ENCODE measurements around the gene NUCB1. TPM values are rescaled to one million over a fixed set of nuclear protein-coding genes. Genes with fewer than 3 reads are reported as not detected.

The NUCB1 gene
- total RNA-seq, 1 experiment from 2014 or later = 102 TPM

DNA sequence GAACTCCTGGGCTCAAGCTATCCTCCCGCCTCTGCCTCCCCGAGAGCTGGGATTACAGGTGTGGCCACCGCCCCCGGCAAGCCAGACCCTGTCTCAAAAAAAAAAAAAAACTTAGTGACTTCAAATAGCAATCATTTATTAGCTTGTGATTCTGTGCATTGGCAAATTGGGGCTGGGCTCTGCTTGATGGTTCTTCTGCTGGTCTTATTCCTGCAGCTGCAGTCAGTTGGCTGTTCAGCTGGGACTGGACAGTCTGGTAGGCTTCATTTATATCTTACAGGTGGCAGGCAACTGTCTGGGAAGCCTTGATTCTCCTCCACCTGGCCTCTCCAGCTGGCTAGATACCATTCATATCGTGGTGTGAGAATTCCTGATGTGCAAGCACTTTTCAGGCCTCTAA, 40.8 kb downstream of the NUCB1 start:
- H3K4me1 ChIP-seq (ENCODE audit: control insufficient read depth, insufficient read depth, low read length) = no peaks in the 10 kb centered on the region
- ATAC-seq (no peak), DNase-seq (ENCODE audit: low read depth, low spot score) (no peak)
- BruUV-seq (replicated peaks) = no TSS peak
- no peak for TF ChIP-seq TCF7L2 (IDR thresholded peaks at IDR 0.05; ENCODE audit: low read depth, low read length)
- no peak for TF ChIP-seq SIN3A (IDR thresholded peaks at IDR 0.05; ENCODE audit: borderline replicate concordance, insufficient read depth, low read depth, low read length)
- no peak for TF ChIP-seq POLR2AphosphoS5 (IDR thresholded peaks at IDR 0.05; ENCODE audit: low read depth, low read length)
- no peak for TF ChIP-seq CTCF (IDR thresholded peaks at IDR 0.05)
- TF ChIP-seq, protein P1, sequence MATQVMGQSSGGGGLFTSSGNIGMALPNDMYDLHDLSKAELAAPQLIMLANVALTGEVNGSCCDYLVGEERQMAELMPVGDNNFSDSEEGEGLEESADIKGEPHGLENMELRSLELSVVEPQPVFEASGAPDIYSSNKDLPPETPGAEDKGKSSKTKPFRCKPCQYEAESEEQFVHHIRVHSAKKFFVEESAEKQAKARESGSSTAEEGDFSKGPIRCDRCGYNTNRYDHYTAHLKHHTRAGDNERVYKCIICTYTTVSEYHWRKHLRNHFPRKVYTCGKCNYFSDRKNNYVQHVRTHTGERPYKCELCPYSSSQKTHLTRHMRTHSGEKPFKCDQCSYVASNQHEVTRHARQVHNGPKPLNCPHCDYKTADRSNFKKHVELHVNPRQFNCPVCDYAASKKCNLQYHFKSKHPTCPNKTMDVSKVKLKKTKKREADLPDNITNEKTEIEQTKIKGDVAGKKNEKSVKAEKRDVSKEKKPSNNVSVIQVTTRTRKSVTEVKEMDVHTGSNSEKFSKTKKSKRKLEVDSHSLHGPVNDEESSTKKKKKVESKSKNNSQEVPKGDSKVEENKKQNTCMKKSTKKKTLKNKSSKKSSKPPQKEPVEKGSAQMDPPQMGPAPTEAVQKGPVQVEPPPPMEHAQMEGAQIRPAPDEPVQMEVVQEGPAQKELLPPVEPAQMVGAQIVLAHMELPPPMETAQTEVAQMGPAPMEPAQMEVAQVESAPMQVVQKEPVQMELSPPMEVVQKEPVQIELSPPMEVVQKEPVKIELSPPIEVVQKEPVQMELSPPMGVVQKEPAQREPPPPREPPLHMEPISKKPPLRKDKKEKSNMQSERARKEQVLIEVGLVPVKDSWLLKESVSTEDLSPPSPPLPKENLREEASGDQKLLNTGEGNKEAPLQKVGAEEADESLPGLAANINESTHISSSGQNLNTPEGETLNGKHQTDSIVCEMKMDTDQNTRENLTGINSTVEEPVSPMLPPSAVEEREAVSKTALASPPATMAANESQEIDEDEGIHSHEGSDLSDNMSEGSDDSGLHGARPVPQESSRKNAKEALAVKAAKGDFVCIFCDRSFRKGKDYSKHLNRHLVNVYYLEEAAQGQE (IDR thresholded peaks at IDR 0.05; ENCODE audit: insufficient read depth in 1 of 2, low read depth in 2 of 2, low read length in 1 of 2) = no peak
- in situ Hi-C loops (cut with HindIII; ENCODE audit: low pct_unique_long_range_greater_than_20kb, low sequenced_read_pairs) = no loop called here
- H3K36me3 ChIP-seq (ENCODE audit: control insufficient read depth, insufficient read depth, low read length) = no peaks in the 10 kb centered on the region
- no peaks in the 10 kb centered on the region for H3K27me3 ChIP-seq (ENCODE audit: control insufficient read depth, insufficient read depth, low read length)
- POLR2A ChIA-PET = no interaction called here
- H3K9me3 ChIP-seq (ENCODE audit: control insufficient read depth, insufficient read depth, low read depth, low read length) = no peaks in the 10 kb centered on the region; the same call in 1 of the 2 replicates
- CTCF ChIA-PET = no interaction called here
- H3K4me3 ChIP-seq (ENCODE audit: low read depth in 2 of 2, low read length in 2 of 2) = no peak overlapping the region
- no peak overlapping the region for H3K27ac ChIP-seq (ENCODE audit: low read length)
- intact Hi-C loops (cut with micrococcal nuclease; ENCODE audit: unreplicated experiment) = no loop called here

- ATAC-seq (no peak), DNase-seq (ENCODE audit: low read depth, low spot score) (no peak)
- H3K36me3 ChIP-seq (ENCODE audit: control insufficient read depth, insufficient read depth, low read length) = no peaks in the 10 kb centered on the region
- no peaks in the 10 kb centered on the region; the same call in 1 of the 2 replicates for H3K9me3 ChIP-seq (ENCODE audit: control insufficient read depth, insufficient read depth, low read depth, low read length)
- no peaks in the 10 kb centered on the region for H3K4me1 ChIP-seq (ENCODE audit: control insufficient read depth, insufficient read depth, low read length)
- intact Hi-C loops (cut with micrococcal nuclease; ENCODE audit: unreplicated experiment) (no loop called here), in situ Hi-C loops (cut with HindIII; ENCODE audit: low pct_unique_long_range_greater_than_20kb, low sequenced_read_pairs) (no loop called here)
- no TSS peak for BruUV-seq (replicated peaks)
- H3K27me3 ChIP-seq (ENCODE audit: control insufficient read depth, insufficient read depth, low read length) = no peaks in the 10 kb centered on the region
- H3K27ac ChIP-seq (ENCODE audit: low read length) = no peak overlapping the region
- CTCF ChIA-PET = no interaction called here
- POLR2A ChIA-PET = interaction anchor here (0.7 kb wide), 3 partner anchors 16 to 50 kb away, joined by 3 to 5 read pairs (median 5); partner anchors contain the start of gene RUVBL2
- TF ChIP-seq TCF7L2 (IDR thresholded peaks at IDR 0.05; ENCODE audit: low read depth, low read length) (no peak), CTCF (IDR thresholded peaks at IDR 0.05) (no peak)
- TF ChIP-seq, protein P1 (IDR thresholded peaks at IDR 0.05; ENCODE audit: insufficient read depth in 1 of 2, low read depth in 2 of 2, low read length in 1 of 2) = no peak
- no peak overlapping the region for H3K4me3 ChIP-seq (ENCODE audit: low read depth in 2 of 2, low read length in 2 of 2)
These were observed 43.0 kb downstream of the NUCB1 start for GRCh38 chr19:48943081-48943480.

Data from Panc1 (cell line).